Muscle of leg (tissue), 11 donors: ENCODE data around the gene FAM53B. TPM values are rescaled to one million over a fixed set of nuclear protein-coding genes. Genes with fewer than 3 reads are reported as not detected.

Experiments
- DNase-seq: peaks from one replicate; pipeline ENCODE4 v3.0.0; 2013
- H3K27ac ChIP-seq: one replicate; pipeline ENCODE4 v1.5.1; 2013; ENCODE audit warnings: mild to moderate bottlenecking, low read length, control low read depth
- H3K27me3 ChIP-seq: one replicate; pipeline ENCODE4 v1.6.1; 2013; ENCODE audit warnings: low read length; ENCODE audit not compliant: control insufficient read depth, insufficient read depth
- H3K36me3 ChIP-seq: one replicate; pipeline ENCODE4 v1.6.1; 2013; ENCODE audit warnings: low read length; ENCODE audit not compliant: control insufficient read depth, insufficient read depth
- H3K4me1 ChIP-seq: one replicate; pipeline ENCODE4 v1.6.1; 2013; ENCODE audit warnings: low read length; ENCODE audit not compliant: control insufficient read depth, insufficient read depth
- H3K4me3 ChIP-seq: one replicate; pipeline ENCODE4 v1.5.1; 2013; ENCODE audit warnings: low read length, control low read depth
- H3K9me3 ChIP-seq: replicated peaks from 2 replicates; pipeline ENCODE4 v1.6.1; 2013; ENCODE audit warnings: low read depth, low read length; ENCODE audit not compliant: control insufficient read depth
- WGBS: methylation state at CpG from one replicate; pipeline ENCODE4 v1.1.5; 2013; ENCODE audit warnings: missing lambda C conversion rate; ENCODE audit not compliant: insufficient coverage; 5-methylcytosine and 5-hydroxymethylcytosine counted together
- polyA plus RNA-seq, 8 donors: library from polyadenylated mRNA; unstranded; fragments of 120-200 nt; gene quantifications; one replicate each; pipeline versions ENCODE4 v1.2.1 to v1.2.3, GENCODE V29; 2013; ENCODE audit warnings: inconsistent platforms in 1 of 8, low replicate concordance in 1 of 8; ENCODE audit not compliant: insufficient read length in 8 of 8, insufficient read depth in 1 of 8
- total RNA-seq: library from RNA; stranded (reverse); fragments of 120-200 nt; gene quantifications from one replicate; pipeline ENCODE4 v1.2.4, GENCODE V29; 2013

FAM53B gene
- total and polyA plus RNA-seq, 9 donors = 23.6 to 31.2 (median 27.0) TPM

DNA sequence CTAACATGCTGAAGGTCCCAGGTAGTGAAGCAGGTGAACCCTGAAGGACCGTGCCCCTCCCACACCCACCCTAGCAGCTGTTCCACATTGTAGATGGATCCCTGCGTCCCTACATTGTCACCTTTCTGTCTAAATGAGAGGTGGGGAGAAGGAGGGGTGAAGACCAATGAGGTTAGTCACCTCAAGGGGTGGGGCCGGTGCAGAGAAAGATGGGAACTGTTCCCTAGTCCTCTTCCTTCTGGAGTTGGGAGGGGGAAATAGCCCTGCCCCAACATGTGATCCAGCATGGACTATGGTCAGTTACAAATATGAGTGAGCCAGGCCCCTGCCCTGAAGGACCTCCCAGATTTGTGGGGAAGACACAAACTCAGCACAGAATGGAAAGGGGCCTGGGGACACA lies 158.0 kb downstream of the FAM53B start:
- Histone ChIP-seq H3K36me3 (no peaks in the 10 kb centered on the region), H3K4me3 (no peak overlapping the region), H3K27ac (no peak overlapping the region), H3K27me3 (no peaks in the 10 kb centered on the region), H3K9me3 (no peaks in the 10 kb centered on the region), H3K4me1 (peaks cover 31% of the 10 kb centered on the region)
- WGBS = 83% methylated on average over 1 of the region's 3 CpGs
- no peak for DNase-seq

DNA sequence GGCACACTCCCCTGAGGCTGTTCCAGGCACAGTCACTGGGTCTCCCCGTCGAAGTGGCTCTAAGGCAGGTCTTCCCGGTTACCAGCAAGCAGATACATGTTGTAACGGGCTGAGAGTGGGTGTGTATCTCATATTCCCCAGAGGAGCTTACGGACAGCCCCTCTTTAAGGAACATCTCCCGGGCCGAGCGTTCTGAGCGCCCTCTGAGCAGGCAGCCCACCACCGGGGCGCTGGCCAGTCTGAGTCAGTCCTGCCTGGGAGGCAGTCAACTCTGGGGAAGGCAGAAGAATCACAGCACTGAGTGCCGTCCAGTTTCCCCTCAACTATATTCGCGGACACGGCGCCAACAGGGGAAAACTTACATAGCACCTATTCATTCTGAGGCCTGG lies 165.2 kb downstream of the FAM53B start:
- DNase-seq = peak; percentile 69
- Histone ChIP-seq H3K27me3 (no peaks in the 10 kb centered on the region), H3K9me3 (no peaks in the 10 kb centered on the region), H3K4me3 (no peak overlapping the region), H3K27ac (peak overlapping the region; percentile 62), H3K36me3 (no peaks in the 10 kb centered on the region), H3K4me1 (peaks cover 10% of the 10 kb centered on the region)
- 46% methylated on average over 4 of the region's 16 CpGs for WGBS

DNA sequence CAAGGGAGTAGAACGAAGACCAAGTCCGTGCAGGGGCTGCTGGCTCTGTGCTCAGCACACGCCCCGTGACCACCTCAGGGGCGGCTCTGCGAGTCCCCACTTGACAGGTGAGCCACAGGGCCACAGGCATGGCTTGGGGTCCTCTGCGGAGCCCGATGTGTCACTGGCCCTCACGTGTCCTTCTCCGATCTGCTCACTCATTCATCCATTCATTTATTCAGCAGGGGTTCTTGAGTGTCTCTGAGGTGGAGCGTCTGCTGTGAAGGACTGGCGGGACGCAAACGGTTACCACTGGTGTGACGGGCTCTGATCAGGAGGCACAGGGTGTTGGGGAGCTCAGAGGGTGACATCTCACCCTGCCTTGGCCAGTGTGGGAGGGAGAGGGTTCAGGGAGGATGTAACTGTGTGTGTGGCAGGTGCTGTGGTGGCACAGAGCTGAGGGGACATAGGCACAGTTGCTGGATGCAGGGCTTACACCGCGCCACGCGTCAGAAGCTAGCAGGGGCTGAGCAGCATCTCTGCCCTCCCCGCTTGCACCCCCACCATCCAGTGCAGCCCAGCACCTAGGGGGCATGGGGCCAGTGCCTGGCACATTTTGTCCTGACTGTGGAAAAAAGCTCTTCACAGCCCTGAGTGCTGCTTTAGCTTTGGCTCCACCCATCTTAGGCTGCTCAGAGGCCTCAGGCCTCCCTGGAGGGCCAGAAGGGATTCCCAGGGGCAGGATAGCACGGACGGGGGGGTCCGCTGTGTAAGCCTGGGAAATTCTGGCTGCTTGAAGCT lies 165.8 kb downstream of the FAM53B start:
- Histone ChIP-seq H3K4me1 (peaks cover 10% of the 10 kb centered on the region), H3K9me3 (no peaks in the 10 kb centered on the region), H3K36me3 (no peaks in the 10 kb centered on the region), H3K27ac (peak overlapping the region; percentile 62), H3K27me3 (no peaks in the 10 kb centered on the region), H3K4me3 (no peak overlapping the region)
- WGBS = 82% methylated on average over 19 of the region's 23 CpGs
- no peak for DNase-seq

DNA sequence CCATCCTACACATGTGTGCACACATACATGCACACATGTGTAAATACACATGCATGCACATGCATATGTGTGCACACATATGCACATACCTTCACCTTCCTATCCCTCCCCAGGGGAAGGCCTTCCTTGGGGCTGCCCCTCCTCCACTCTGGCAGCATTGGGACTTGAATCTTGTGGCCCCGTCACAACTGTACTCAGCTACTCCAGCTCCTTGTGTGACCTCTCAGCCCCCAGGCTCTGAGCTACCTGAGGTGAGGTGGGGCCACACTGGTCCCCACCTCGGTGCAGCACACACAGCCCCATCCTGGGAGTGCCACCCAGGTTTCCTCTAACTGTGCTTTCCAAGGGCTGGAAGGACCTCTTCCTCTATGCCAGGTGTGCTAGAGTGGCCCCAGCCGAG lies 166.5 kb downstream of the FAM53B start:
- DNase-seq = no peak
- no peak overlapping the region for H3K27ac ChIP-seq
- 85% methylated on average over 3 of the region's 3 CpGs for WGBS

DNA sequence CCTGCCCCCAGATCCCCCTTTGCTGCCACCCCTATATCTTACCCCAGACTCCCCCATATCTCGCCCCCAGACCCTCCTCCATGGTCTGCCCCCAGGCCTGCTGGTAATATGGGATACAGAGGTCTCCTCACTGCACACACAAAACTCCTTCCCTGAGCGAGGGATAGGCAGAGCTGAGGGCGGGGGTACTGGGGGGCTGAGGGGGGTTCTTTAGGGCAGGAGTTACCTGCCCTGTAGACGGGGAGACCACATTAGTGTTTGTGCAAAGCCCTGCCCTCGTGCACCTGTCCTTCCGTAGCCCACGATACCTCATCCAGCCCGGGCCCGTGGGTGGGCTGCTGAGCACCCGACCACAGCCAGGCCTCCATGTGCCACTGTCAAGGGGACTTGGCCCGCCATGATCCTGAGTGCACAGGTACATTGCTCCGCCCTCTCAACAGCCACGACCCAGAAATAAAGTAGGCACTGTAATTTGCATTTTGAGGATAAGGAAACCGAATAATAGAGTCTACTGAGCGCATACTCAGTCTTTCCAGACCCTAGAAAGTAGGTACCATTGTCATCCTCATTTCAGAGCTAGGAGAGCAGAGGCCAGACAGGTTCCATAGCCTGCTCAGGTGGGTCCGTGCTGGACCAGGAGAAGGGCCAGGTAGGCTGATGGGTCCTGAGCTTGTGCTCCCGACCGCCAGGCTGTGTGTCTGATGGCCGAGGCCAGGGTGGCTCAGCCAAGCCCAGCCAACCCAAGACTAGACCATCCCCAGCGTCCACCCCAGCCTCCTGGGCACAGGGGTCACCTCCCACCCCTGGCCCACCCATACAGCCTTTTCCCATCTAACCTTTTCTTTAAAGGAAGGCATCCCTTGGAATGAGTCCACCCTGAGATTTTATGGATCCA lies 167.4 kb downstream of the FAM53B start:
- no peaks in the 10 kb centered on the region for H3K36me3 ChIP-seq
- WGBS = 85% methylated on average over 17 of the region's 20 CpGs
- H3K27me3 ChIP-seq = no peaks in the 10 kb centered on the region
- H3K4me3 ChIP-seq = no peak overlapping the region
- no peaks in the 10 kb centered on the region for H3K9me3 ChIP-seq
- no peak for DNase-seq
- peaks cover 10% of the 10 kb centered on the region for H3K4me1 ChIP-seq
- H3K27ac ChIP-seq = no peak overlapping the region

More for the DNA sequence above, 166.5 kb downstream of the FAM53B start:
- Histone ChIP-seq H3K4me1 (peaks cover 10% of the 10 kb centered on the region), H3K27me3 (no peaks in the 10 kb centered on the region), H3K36me3 (no peaks in the 10 kb centered on the region), H3K9me3 (no peaks in the 10 kb centered on the region), H3K4me3 (no peak overlapping the region)

DNA sequence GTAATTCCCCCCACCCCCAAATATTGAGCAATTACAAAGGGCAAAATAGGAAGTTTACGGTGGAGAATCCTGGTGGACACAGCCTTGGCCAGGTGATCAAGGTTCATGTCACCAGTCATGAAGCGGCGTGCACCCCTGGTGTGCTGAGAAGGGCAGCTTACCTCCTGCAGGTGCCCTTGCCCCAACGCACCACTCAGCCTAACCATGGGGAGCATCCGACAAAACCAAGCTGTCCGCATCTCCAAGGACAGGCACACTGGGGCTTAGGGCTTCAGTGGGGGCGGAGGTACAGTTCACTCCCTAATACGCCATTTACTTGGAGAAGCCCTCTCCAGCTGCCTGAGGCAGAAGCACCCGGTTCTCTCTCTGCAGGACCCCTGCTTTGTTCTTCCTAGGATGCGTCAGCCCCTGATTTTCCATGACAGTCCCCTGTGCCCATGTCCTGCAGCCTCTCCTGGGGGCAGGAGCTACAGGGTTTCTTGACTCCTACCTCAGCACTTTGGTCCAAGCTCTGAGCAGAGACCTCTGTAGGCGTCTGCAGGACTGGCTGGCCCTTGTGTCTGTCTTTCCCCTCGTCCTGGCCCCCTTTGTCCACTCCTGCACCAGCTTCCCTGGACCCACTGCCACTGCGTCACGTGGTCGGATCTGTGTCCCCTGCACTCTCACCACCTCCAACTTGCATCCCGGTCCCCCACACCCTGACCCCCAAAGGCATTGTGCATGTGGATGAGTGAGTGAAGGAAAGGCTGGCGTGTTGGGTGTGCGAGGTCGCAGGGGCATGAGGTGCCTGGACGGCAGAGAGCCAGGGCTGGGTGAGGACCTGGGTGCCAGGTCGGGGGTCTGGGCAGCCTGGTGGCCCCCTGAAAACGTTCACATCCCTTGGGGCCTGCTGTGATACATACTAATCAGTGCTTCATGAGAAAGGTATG lies 168.8 kb downstream of the FAM53B start:
- no peak overlapping the region for H3K27ac ChIP-seq
- peaks cover 10% of the 10 kb centered on the region for H3K4me1 ChIP-seq
- no peaks in the 10 kb centered on the region for H3K27me3 ChIP-seq
- H3K36me3 ChIP-seq = no peaks in the 10 kb centered on the region
- H3K4me3 ChIP-seq = no peak overlapping the region
- DNase-seq = no peak
- WGBS = 78% methylated on average over 18 of the region's 22 CpGs
- no peaks in the 10 kb centered on the region for H3K9me3 ChIP-seq

DNA sequence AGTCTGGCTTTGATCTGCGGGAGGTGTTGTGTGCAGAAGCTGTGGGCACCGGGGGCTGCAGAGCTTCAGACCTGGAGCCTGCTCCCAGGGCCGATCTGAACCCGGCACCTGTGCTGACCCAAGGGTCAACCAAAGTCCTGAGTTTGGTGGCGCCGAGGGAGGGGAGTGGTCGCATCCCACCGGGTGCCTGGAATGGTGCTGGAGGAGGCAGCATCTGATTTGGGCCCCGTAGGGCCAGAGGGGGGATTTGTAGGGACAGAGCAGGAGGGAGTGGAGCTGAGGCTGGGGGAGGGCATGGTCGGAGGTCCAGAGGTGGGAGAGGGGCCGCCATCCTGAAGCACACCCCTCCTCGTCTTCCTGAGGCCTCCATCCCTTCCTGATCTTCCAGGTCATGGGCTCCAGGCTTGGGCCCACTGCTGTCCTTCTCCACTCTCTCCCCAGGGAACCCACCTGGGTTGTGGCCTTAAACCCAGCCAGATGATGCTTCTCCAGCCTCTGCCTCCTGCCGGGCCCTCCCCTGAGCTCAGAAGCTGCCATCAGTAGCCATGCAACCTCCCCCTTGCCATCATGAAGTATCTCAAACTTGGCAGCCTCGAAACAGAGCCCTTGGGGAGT lies 169.6 kb downstream of the FAM53B start:
- Histone ChIP-seq H3K9me3 (no peaks in the 10 kb centered on the region), H3K27ac (no peak overlapping the region), H3K4me3 (no peak overlapping the region), H3K27me3 (no peaks in the 10 kb centered on the region), H3K36me3 (no peaks in the 10 kb centered on the region), H3K4me1 (peaks cover 17% of the 10 kb centered on the region)
- 86% methylated on average over 10 of the region's 14 CpGs for WGBS
- no peak for DNase-seq

DNA sequence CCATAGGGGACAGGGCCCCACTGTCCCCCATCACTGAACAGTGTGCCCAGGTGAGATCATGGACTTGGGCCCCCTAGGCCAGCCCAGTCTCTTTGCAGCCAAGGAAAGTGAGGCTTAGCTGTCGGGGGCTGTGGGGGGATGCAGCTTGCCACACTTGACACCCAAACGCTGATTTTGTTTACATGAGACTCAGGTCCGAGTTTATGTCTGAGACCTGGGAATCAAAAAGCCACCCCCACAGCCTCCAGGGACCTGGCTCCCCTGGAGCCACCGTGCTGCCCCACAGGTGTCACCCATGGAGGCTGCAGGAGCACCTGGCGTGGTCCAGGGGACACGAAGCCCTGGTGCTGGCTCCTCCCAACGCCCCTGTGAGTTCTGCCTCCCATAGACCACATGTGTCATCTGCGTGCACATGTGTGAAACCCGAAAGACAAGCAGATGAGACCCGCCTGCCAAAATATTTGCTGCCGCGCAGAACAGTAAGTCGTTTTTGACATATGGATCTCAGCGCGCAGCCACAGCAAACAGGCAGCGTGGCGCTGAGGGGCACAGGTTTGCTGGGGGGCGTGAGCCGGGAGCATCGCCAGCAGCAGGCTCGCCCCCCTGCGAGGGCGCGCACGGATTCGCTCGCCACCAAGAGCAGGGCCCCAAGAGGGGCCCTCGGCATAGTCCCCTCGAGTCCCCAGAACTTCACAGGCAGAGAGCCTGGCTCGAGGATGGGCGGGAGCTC lies 170.3 kb downstream of the FAM53B start:
- WGBS = 80% methylated on average over 27 of the region's 31 CpGs
- Histone ChIP-seq H3K27me3 (no peaks in the 10 kb centered on the region), H3K36me3 (no peaks in the 10 kb centered on the region), H3K4me3 (no peak overlapping the region), H3K4me1 (peaks cover 20% of the 10 kb centered on the region), H3K27ac (no peak overlapping the region), H3K9me3 (no peaks in the 10 kb centered on the region)
- DNase-seq = no peak

DNA sequence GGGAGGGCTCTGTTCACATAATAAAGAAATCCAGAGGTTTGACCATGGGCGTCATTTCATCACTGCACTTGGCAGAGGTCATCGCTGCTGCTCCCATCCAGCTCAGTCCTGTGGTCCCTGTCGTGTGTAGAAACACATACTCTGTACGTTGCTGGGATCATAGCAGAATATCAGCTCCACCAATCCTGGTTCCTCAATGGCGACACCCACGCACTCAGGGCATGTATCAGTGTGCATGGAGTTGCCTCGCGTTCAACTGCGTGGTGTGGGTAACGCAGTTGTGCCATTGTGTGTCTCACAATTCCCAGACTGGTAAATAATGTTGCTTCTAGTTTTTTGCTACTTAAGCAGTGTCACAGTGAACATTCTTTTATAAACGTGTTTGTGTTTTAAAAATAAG lies 171.4 kb downstream of the FAM53B start:
- Histone ChIP-seq H3K4me1 (peaks cover 22% of the 10 kb centered on the region), H3K27me3 (no peaks in the 10 kb centered on the region), H3K9me3 (no peaks in the 10 kb centered on the region), H3K27ac (no peak overlapping the region), H3K36me3 (no peaks in the 10 kb centered on the region), H3K4me3 (no peak overlapping the region)
- no peak for DNase-seq
- WGBS = 83% methylated on average over 10 of the region's 11 CpGs
